ENCODE data around the gene UCP3.

UCP3 gene, protein sequence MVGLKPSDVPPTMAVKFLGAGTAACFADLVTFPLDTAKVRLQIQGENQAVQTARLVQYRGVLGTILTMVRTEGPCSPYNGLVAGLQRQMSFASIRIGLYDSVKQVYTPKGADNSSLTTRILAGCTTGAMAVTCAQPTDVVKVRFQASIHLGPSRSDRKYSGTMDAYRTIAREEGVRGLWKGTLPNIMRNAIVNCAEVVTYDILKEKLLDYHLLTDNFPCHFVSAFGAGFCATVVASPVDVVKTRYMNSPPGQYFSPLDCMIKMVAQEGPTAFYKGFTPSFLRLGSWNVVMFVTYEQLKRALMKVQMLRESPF

DNA sequence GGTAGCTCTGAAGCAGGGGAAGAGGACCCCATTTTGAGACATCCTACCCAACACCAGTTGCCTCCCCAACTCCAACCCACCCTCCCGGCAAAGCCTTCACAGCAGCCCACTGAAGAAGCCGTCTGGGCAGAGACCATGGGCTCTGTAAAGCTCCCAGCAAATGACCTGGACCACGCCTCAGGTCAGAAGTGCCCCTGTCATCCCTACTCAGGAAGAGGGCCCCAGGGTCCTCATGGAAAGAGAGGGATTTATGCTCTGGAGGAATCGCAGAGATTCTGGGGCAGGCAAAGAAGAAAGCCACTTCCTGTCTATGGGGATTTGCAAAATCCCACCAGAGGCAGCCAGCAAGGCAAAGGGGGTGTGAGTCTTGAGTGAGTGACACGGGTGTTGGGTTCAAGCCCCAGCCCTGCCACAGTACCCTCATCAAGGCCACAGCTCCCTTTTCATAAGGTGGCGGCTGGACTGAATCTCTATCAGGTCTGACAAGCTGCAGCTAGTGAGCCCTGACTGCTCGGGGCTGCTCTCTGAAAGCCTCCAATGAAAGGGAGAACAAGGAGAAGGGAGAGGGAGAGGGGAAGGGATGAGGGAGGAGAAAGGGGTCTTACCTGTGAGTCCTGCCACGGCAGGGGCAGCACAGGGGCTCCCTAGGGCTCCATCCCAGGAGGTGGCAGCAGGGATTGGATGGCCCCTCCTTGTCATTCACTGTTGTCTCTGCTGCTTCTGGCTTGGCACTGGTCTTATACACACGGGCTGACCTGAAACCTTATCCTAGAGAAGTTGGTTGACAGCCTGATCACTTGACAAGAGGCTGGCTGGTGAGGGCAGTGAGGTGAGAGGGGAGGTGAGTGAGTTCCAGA is at the start of gene UCP3:
UCP3 (minus strand) TSS at position 713 of the 857 bp plus-strand sequence. CDS start 2,043 bp downstream, outside the sequence.
- TF ChIP-seq, protein P1, sequence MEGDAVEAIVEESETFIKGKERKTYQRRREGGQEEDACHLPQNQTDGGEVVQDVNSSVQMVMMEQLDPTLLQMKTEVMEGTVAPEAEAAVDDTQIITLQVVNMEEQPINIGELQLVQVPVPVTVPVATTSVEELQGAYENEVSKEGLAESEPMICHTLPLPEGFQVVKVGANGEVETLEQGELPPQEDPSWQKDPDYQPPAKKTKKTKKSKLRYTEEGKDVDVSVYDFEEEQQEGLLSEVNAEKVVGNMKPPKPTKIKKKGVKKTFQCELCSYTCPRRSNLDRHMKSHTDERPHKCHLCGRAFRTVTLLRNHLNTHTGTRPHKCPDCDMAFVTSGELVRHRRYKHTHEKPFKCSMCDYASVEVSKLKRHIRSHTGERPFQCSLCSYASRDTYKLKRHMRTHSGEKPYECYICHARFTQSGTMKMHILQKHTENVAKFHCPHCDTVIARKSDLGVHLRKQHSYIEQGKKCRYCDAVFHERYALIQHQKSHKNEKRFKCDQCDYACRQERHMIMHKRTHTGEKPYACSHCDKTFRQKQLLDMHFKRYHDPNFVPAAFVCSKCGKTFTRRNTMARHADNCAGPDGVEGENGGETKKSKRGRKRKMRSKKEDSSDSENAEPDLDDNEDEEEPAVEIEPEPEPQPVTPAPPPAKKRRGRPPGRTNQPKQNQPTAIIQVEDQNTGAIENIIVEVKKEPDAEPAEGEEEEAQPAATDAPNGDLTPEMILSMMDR (IDR thresholded peaks at IDR 0.05; ENCODE audit: low read depth, low read length): no peak
- H3K4me3 ChIP-seq (ENCODE audit: low read depth, low read length): no peak within 1 kb of the TSS

DNA sequence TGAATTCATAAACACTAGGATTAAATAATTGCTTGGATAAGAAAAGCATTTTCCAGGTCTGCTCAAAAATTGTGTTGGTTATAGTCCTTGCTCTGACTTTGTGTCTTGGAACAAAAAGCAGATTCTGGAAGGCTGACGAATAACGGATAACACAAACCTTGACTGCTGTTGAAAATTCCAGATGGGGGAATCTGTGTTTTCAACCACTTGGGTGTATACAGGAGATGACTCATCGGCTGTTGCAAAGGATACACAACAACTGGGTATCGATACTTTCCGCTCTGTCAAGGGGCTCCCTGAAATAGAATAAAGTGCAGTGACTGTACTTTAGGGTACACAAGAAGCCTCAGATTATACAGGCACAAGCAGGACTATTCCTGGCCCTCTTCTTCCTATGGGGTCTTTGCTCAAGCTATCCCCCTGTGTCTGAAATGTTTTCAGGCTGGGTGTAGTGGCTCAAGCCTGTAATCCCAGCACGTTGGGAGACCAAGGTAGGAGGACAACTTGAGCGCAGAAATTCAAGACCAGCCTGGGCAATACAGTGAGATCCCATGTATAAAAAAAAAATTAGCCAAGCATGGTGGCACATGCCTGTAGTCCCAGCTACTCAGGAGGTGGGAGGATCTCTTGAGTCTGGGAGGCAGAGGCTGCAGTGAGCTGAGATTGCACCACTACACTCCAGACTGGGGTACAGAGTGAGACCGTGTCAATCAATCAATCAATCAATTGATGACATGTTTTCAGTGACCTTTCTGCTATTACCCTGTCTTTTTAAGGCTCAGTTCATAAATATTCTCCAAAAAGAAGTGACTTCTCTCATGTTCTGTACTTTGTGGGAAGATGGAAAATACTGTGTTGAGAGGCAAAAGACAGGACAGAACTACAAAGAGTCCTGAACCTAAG is 48.6 kb upstream of the UCP3 start:
- H3K4me3 ChIP-seq (ENCODE audit: low read depth, low read length): no peak overlapping the region
- TF ChIP-seq, protein P1 (IDR thresholded peaks at IDR 0.05; ENCODE audit: low read depth, low read length): no peak

DNA sequence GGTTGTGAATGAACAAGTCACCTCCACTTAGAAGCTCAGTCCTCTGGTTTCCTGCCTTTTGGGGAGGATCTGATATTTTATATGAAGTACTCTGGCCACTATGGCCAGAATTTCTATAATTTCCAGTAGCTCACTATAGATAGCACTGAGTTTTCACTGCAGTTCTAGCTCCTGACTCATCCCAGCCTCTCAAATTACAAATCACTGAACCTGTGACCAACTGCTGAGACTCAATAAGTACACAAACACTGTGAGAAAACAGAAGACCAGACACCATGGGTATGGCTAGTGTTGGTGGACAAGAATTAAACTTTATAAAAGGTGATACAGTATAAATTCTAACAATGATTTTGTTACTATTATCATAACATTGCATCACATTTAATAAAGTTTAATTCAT is 47.1 kb upstream of the UCP3 start:
- no peak overlapping the region for H3K4me3 ChIP-seq (ENCODE audit: low read depth, low read length)
- TF ChIP-seq, protein P1 (IDR thresholded peaks at IDR 0.05; ENCODE audit: low read depth, low read length): no peak

DNA sequence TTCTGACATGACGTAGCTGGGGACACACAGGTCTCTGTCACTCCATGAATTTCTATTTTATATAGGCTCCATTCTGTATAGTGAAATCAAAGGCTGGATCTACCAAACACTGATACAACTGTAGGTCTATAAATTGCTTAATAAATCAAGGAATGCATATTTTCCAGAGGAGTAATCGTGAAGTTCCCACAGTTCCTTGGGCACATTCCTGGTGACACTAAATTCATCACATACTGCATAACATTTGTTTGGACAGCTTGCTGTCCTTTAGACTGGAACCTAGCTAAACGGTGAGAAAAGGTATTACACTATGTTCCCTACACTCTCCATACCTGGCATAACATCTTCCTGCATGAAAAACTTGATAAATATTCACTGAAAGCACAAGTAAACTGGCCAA is 41.6 kb upstream of the UCP3 start:
- H3K4me3 ChIP-seq (ENCODE audit: low read depth, low read length): no peak overlapping the region
- TF ChIP-seq, protein P1 (IDR thresholded peaks at IDR 0.05; ENCODE audit: low read depth, low read length): no peak

DNA sequence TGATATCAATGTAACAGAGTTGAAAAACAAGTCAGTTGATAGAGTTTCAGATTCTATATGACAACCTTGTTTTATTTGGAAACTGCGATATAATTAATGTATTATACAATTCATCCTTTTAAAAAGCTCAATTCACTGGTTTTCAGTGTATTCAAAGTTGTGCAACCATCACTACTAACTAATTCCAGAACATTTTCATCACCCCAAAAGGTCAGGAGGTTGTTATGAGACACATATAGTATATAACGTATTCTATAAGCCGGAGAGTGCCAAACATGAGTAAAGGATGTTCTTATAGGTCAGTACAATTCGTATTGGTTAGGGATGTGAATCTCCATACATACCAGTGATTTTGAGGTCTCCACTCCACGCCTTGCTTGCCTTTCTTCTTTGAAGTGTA is 40.1 kb upstream of the UCP3 start:
- H3K4me3 ChIP-seq (ENCODE audit: low read depth, low read length): no peak overlapping the region
- TF ChIP-seq, protein P1 (IDR thresholded peaks at IDR 0.05; ENCODE audit: low read depth, low read length): no peak

DNA sequence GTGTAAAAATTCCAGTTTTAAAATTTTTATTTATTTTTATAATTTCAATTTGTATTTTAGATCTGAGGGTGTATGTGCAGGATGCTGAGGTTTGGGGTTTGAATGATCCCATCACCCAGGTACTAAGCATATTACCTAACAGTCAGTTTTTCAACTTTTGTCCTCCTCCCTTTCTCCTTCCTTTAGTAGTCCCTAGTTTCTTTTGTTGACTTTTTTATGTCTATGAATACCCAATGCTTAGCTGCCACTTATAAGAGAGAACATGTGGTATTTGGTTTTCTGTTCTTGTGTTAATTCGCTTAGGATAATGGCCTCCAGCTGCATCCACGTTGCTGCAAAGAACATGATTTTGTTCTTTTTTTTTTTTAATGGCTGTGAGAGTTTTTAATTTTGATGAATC is 35.7 kb upstream of the UCP3 start:
- TF ChIP-seq, protein P1 (IDR thresholded peaks at IDR 0.05; ENCODE audit: low read depth, low read length): no peak
- H3K4me3 ChIP-seq (ENCODE audit: low read depth, low read length): no peak overlapping the region

Data from WI38 (cell line).